MG63 (cell line): ENCODE results near the gene LRPAP1. TPM values are rescaled to one million over a fixed set of nuclear protein-coding genes. Genes with fewer than 3 reads are reported as not detected.
"Not testable (repeated sequence)": the region's sequence is repeated elsewhere in the genome, so short reads cannot be mapped to it uniquely, and the experiment has no call there.

Experiments
- DNase-seq: peaks from one replicate; pipeline ENCODE4 v3.0.0-alpha.2; 2020
- H3K27me3 ChIP-seq: fragments of 250-450 bp; sonication (Bioruptor Pico); 2 replicates; pipeline ENCODE4 v1.5.1; 2020; ENCODE audit warnings: mild to moderate bottlenecking, moderate library complexity
- H3K36me3 ChIP-seq: fragments of 250-450 bp; sonication (Bioruptor Pico); 2 replicates; pipeline ENCODE4 v1.5.1; 2020; ENCODE audit warnings: mild to moderate bottlenecking, moderate library complexity
- H3K4me3 ChIP-seq: fragments of 250-450 bp; sonication (Bioruptor Pico); 2 replicates; pipeline ENCODE4 v1.5.1; 2020; ENCODE audit warnings: mild to moderate bottlenecking, moderate library complexity
- H3K9me3 ChIP-seq: fragments of 250-450 bp; sonication (Bioruptor Pico); 2 replicates; pipeline ENCODE4 v1.5.1; 2020; ENCODE audit warnings: mild to moderate bottlenecking, moderate library complexity
- total RNA-seq: library from RNA; depleted of rRNA; stranded (reverse); fragments of >200 nt; shearing (Covaris generic); gene quantifications from 2 replicates; pipeline ENCODE4 v1.2.3, GENCODE V29; 2014; ENCODE audit warnings: low replicate concordance

Gene LRPAP1
- total RNA-seq, 1 experiment from 2014 or later = 181 TPM

GRCh38 chr4:3516836-3517730 is 15.1 kb downstream of the LRPAP1 start:
- H3K4me3 ChIP-seq = no peak overlapping the region
- no peaks in the 10 kb centered on the region; the same call in 1 of the 2 replicates for H3K36me3 ChIP-seq

GRCh38 chr4:3516061-3516835 is 16.0 kb downstream of the LRPAP1 start:
- Histone ChIP-seq H3K9me3 (no peaks in the 10 kb centered on the region), H3K27me3 (no peaks in the 10 kb centered on the region), H3K36me3 (no peaks in the 10 kb centered on the region; the same call in 1 of the 2 replicates), H3K4me3 (no peak overlapping the region)
- no peak for DNase-seq

More at GRCh38 chr4:3516836-3517730, 15.1 kb downstream of the LRPAP1 start:
- H3K9me3 ChIP-seq = no peaks in the 10 kb centered on the region
- no peak for DNase-seq
- H3K27me3 ChIP-seq = no peaks in the 10 kb centered on the region

GRCh38 chr4:3515646-3516045 is 16.6 kb downstream of the LRPAP1 start:
- Histone ChIP-seq H3K36me3 (no peaks in the 10 kb centered on the region; the same call in 1 of the 2 replicates), H3K9me3 (no peaks in the 10 kb centered on the region), H3K4me3 (no peak overlapping the region), H3K27me3 (no peaks in the 10 kb centered on the region)
- DNase-seq = no peak

- DNase-seq = no peak
- Histone ChIP-seq H3K27me3 (no peaks in the 10 kb centered on the region), H3K4me3 (no peak overlapping the region), H3K36me3 (no peaks in the 10 kb centered on the region; the same call in 1 of the 2 replicates), H3K9me3 (no peaks in the 10 kb centered on the region)
Observed at GRCh38 chr4:3514806-3515501, 17.3 kb downstream of the LRPAP1 start.

GRCh38 chr4:3514221-3514780 is 17.9 kb downstream of the LRPAP1 start:
- no peaks in the 10 kb centered on the region for H3K9me3 ChIP-seq
- no peaks in the 10 kb centered on the region; the same call in 1 of the 2 replicates for H3K36me3 ChIP-seq
- H3K4me3 ChIP-seq = no peak overlapping the region
- DNase-seq = no peak
- no peaks in the 10 kb centered on the region for H3K27me3 ChIP-seq

- H3K4me3 ChIP-seq = no peak overlapping the region
- no peaks in the 10 kb centered on the region; the same call in 1 of the 2 replicates for H3K36me3 ChIP-seq
- H3K9me3 ChIP-seq = no peaks in the 10 kb centered on the region
- DNase-seq = no peak
- H3K27me3 ChIP-seq = no peaks in the 10 kb centered on the region
Observed at GRCh38 chr4:3513807-3514206, 18.4 kb downstream of the LRPAP1 start.

- no peak for DNase-seq
- no peaks in the 10 kb centered on the region for H3K9me3 ChIP-seq
- no peak overlapping the region for H3K4me3 ChIP-seq
- no peaks in the 10 kb centered on the region; the same call in none of the 2 replicates for H3K36me3 ChIP-seq
- H3K27me3 ChIP-seq = no peaks in the 10 kb centered on the region
Observed at GRCh38 chr4:3512719-3513118, 19.5 kb downstream of the LRPAP1 start.

DNA sequence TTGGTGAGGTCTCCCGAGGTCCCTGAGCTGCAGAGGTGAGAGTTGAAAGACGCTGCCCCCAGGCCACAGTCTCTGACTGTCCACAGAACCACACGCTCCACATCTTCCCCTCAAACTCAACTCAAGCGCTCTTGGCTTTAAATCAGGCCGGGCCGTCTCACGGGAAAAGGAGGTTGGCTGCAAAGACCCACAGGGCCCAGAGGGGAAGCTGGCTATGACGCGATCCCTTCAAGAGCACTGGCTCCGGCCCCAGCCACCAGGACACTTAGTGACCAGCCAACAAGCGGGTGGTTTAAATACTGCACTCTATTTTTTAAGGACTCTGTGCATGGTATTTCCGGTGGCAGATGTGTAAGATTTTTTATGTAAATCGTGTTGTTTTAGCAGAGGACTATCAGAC is 19.9 kb downstream of the LRPAP1 start:
- no peaks in the 10 kb centered on the region; the same call in none of the 2 replicates for H3K36me3 ChIP-seq
- H3K4me3 ChIP-seq = no peak overlapping the region
- no peak for DNase-seq
- no peaks in the 10 kb centered on the region for H3K9me3 ChIP-seq
- no peaks in the 10 kb centered on the region for H3K27me3 ChIP-seq

DNA sequence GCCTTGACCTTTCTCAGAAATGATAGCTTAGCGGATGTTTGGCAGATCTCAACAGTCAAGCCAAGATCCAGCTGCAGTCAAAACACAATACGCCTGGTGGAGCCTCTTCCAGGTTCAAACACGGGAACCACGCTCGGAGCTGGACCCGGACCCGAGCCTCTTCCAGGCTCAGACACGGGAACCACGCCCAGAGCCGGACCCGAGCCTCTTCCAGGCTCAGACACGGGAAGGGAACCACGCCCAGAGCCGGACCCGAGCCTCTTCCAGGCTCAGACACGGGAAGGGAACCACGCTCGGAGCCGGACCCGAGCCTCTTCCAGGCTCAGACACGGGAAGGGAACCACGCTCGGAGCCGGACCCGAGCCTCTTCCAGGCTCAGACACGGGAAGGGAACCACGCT is 20.6 kb downstream of the LRPAP1 start:
- not testable (repeated sequence) for H3K27me3 ChIP-seq, DNase-seq, H3K4me3 ChIP-seq, H3K9me3 ChIP-seq, H3K36me3 ChIP-seq

- no peak for DNase-seq
- H3K27me3 ChIP-seq = no peaks in the 10 kb centered on the region
- no peaks in the 10 kb centered on the region; the same call in none of the 2 replicates for H3K36me3 ChIP-seq
Observed at GRCh38 chr4:3511187-3511586, 21.0 kb downstream of the LRPAP1 start.

GRCh38 chr4:3510481-3510880 is 21.7 kb downstream of the LRPAP1 start:
- no peaks in the 10 kb centered on the region; the same call in 1 of the 2 replicates for H3K36me3 ChIP-seq

More at GRCh38 chr4:3511187-3511586, 21.0 kb downstream of the LRPAP1 start:
- Histone ChIP-seq H3K4me3 (no peak overlapping the region), H3K9me3 (no peaks in the 10 kb centered on the region)

DNA sequence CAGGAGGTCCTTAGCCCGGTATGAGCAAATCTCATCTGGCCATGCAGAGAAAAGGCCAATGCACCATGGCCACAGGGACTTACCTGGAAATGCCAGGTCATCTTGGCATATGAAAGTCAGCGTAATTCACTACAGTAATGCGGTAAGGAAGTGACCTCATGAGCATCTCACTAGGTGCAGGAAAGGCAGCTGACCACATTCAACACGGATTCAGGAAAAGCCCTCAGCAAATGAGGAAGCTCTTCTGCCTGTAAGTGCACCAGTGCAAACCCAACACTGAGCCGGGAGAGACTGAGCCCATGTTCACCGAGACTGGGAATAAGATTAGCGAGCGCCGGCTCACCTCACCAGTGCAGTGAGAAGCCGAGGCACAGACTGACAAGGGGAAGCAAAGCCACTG is 23.7 kb downstream of the LRPAP1 start:
- no peaks in the 10 kb centered on the region for H3K27me3 ChIP-seq
- H3K9me3 ChIP-seq = no peaks in the 10 kb centered on the region
- no peak for DNase-seq
- no peaks in the 10 kb centered on the region; the same call in 1 of the 2 replicates for H3K36me3 ChIP-seq
- H3K4me3 ChIP-seq = no peak overlapping the region

More at GRCh38 chr4:3510481-3510880, 21.7 kb downstream of the LRPAP1 start:
- Histone ChIP-seq H3K9me3 (no peaks in the 10 kb centered on the region), H3K27me3 (no peaks in the 10 kb centered on the region), H3K4me3 (no peak overlapping the region)
- no peak for DNase-seq

- Histone ChIP-seq H3K9me3 (no peaks in the 10 kb centered on the region), H3K36me3 (no peaks in the 10 kb centered on the region; the same call in 1 of the 2 replicates), H3K27me3 (no peaks in the 10 kb centered on the region), H3K4me3 (no peak overlapping the region)
- no peak for DNase-seq
Observed at GRCh38 chr4:3505231-3505630, 27.0 kb downstream of the LRPAP1 start.

DNA sequence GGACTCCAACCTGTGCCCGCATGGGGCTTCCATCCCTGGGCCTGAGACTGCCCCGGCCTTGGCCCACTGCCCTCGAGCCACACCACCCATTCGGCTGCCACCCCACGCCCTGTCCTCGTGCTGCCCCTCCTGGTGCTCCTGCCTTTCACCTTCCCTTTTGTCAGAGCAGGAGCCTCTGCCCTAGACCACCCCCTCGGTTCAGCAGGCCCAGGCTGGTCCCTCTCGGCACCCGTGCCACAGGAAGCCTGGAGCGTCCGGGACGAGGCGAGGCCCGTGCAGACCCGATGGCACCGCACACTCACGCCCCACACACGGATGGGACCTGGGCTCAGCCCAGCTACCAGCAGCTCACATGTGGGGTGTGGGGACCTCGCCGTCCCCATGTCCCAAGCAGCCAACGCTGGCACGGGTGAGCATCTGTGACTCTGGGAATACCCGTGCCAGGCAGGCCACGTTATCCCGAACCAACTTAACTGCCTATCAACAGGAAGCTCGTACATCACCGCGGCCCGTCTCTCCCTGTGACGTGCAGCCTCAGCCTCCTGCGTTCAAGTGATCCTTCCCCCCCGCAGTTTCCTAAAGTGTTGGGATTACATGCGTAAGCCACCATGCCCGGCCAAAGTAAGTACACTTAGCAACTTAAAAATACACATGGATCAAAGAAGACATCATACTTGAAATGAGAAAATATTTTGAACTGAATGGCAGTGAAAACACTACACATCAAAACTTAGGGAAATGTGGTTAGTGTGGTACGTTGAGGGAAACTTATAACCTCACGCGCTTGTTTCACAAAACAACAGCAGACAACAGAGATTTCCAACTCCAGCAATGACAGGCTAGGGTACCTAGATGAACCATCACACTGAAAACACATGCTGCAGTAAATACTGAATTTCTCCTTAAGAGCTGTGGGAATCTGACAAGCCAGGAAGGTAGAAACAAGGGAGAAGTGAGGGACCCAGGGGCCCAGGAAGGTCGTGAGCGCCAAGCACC is 29.0 kb downstream of the LRPAP1 start:
- Histone ChIP-seq H3K9me3 (no peaks in the 10 kb centered on the region), H3K27me3 (no peaks in the 10 kb centered on the region), H3K4me3 (no peak overlapping the region), H3K36me3 (no peaks in the 10 kb centered on the region; the same call in 1 of the 2 replicates)
- DNase-seq = no peak

DNA sequence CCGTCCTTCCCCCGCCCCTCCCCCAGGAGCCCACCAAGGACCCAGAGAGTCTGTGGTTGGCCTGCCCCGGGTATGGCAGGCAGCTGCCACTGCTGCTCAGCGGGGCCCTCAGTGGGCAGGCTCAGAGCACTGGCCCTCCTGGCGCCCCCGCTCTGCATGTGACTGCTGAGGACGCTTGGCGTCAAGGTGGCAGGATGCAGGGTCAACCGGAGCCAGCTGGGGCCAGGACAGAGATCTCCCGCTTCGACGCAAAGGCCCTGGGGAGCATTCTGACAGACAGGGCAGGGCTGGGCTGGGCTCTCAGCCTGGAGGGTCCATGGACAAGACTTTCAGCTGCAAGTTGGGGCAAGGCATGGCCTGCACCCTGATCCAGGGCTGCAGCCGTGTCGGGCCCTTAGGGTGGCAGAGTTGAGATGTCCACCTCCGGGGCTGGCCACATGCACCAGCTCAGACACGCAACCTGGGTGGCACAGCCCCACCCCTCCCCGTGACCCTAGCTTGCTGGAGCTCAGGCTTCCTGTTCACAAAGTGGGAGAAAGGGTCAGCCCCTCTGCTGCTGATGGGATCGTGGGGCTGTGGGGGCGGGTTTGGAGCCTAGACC is 30.3 kb downstream of the LRPAP1 start:
- H3K9me3 ChIP-seq = no peaks in the 10 kb centered on the region
- no peak overlapping the region for H3K4me3 ChIP-seq
- no peak for DNase-seq
- H3K36me3 ChIP-seq = no peaks in the 10 kb centered on the region
- no peaks in the 10 kb centered on the region for H3K27me3 ChIP-seq
